Heart left ventricle (tissue), 16 donors: Measurements from ENCODE around the gene CNTF. TPM values are rescaled to one million over a fixed set of nuclear protein-coding genes. Genes with fewer than 3 reads are reported as not detected.

Experiments used
- ATAC-seq, 4 donors: fragments of 200-7000 bp; cut with Tn5 transposase; one replicate each; pipeline ENCODE4 v1.9.1; 2020 to 2022; ENCODE audit warnings: moderate library complexity in 4 of 4, mild to moderate bottlenecking in 3 of 4, moderate number of reproducible peaks in 1 of 4
- DNase-seq, 5 donors: peaks; one replicate each; pipeline ENCODE4 v3.0.0-alpha.2; 2020
- H3K27ac ChIP-seq, 12 donors: fragments of 200-600 bp; sonication (generic) in 4 of 12; one replicate each; pipeline versions ENCODE4 v1.5.0 to v1.8.0; 2016 to 2022; ENCODE audit warnings: mild to moderate bottlenecking in 2 of 12
- H3K27me3 ChIP-seq, 9 donors: fragments of 200-600 bp; sonication (generic) in 2 of 9; one replicate each; pipeline versions ENCODE4 v1.5.1 to v1.8.0; 2016 to 2022; ENCODE audit warnings: mild to moderate bottlenecking in 3 of 9
- H3K36me3 ChIP-seq, 9 donors: fragments of 200-600 bp; sonication (generic) in 2 of 9; one replicate each; pipeline versions ENCODE4 v1.5.0 to v1.8.0; 2018 to 2022; ENCODE audit warnings: mild to moderate bottlenecking in 2 of 9
- H3K4me1 ChIP-seq, 12 donors: fragments of 200-600 bp; sonication (generic) in 4 of 12; one replicate each; pipeline versions ENCODE4 v1.5.0 to v1.8.0; 2016 to 2022; ENCODE audit warnings: mild to moderate bottlenecking in 3 of 12
- H3K4me3 ChIP-seq, 12 donors: fragments of 200-600 bp; sonication (generic) in 4 of 12; one replicate each; pipeline versions ENCODE4 v1.5.0 to v1.8.0; 2017 to 2022; ENCODE audit warnings: mild to moderate bottlenecking in 9 of 12, moderate library complexity in 4 of 12
- H3K9me3 ChIP-seq, 12 donors: fragments of 200-600 bp; sonication (generic) in 4 of 12; one replicate each; pipeline versions ENCODE4 v1.5.0 to v1.8.0; 2016 to 2022; ENCODE audit warnings: mild to moderate bottlenecking in 1 of 12
- CTCF ChIP-seq, 12 donors: fragments of 200-600 bp; sonication (generic) in 4 of 12; IDR thresholded peaks; one replicate each; pipeline versions ENCODE4 v1.5.0 to v1.8.0; 2018 to 2022; ENCODE audit warnings: antibody characterized with exemption in 12 of 12, mild to moderate bottlenecking in 5 of 12
- POLR2A ChIP-seq, 2 donors: fragments of 450-650 bp; IDR thresholded peaks; one replicate each; pipeline ENCODE4 v1.6.1; 2017; ENCODE audit warnings: antibody characterized with exemption in 2 of 2, mild to moderate bottlenecking in 2 of 2, moderate library complexity in 2 of 2
- WGBS, 4 donors: extraction: QIAGEN DNeasy Blood & Tissue Kit in 2 of 4; methylation state at CpG; one replicate each; pipeline versions ENCODE4 v1.1.5 to v1.1.7; 2013 to 2018; 5-methylcytosine and 5-hydroxymethylcytosine counted together
- intact Hi-C, 10 donors: fragments of 100-400 bp; cut with DNase I; formaldehyde crosslinking; loops; one replicate each; pipeline versions ENCODE4 v1.11.1 to v1.14.2; 2022
- polyA plus RNA-seq, 2 donors: library from polyadenylated mRNA; stranded (reverse); fragments of 200-250 nt; gene quantifications; one replicate each; pipeline ENCODE4 v1.2.3, GENCODE V29; 2013
- total RNA-seq, 9 donors: library from RNA; depleted of rRNA in 2 of 9; stranded (reverse); fragments of >200 nt in 2 of 9; fragmentation: NEBNext Ultra II Directional in 3 of 9; extraction: Animal tissue kit (Norgen Biotek cat#: 25700) in 3 of 9; gene quantifications; one replicate each; pipeline versions ENCODE4 v1.1.0 to v1.2.4, GENCODE V29; 2016 to 2023
- donor health status: ischemic (EF 13 %, LVEDD 7.1; RV severe dilation, severe dysfunction).
- donor health status: healthy with polysubstance abuse.
- donor health status: DM: no; HTN: yes; CAD: no.
- donor health status: DM: no; HTN: no; CAD: no.
- donor health status: ischemic (EF 25% LVEDD 6.9; RV normal size, moderate dysfunction).
- donor health status: ischemic (EF 25% LVEDD 5.7; RV mildly dilated, moderate dysfunction).
- donor health status: healthy.
- donor health status: DM: yes; HTN: yes; CAD: no.
- donor health status: ischemic (EF 35%, LVEDD 5.7; RV mildly dilated, moderate dysfunction).
- donor health status: nonischemic (EF 11% LVEDD 7.7; RV severe dilation, severe dysfunction).
- donor health status: DM: yes; HTN: yes; CAD: no.
- donor health status: PGD.
- donor health status: ischemic (EF 29% LVEDD 5.4; RV normal size, mild dysfunction).
- donor health status: nonischemic (EF 23%, LVEDD 6.1; RV moderate dilation, normal function).

Gene CNTF
- total and polyA plus RNA-seq, 11 donors, result 0.19 to 1.5 (median 0.96) TPM

- ATAC-seq, result no peak
- Histone ChIP-seq H3K4me1 (peaks cover 5 to 72% (median 50%) of the 10 kb centered on the region in 12 donors), H3K4me3 (peak overlapping the region in 11 of 12 donors; percentile 78 to 100 (median 90)), H3K27ac (peak overlapping the region; percentile 98 to 100 (median 99)), H3K27me3 (no peaks in the 10 kb centered on the region), H3K36me3 (peaks cover 0 to 8% (median 3%) of the 10 kb centered on the region in 9 donors), H3K9me3 (no peaks in the 10 kb centered on the region)
- DNase-seq, result no peak
- intact Hi-C loops, result loop anchor here in 3 of 10 donors (5.0 kb wide), 1 partner anchor 37 kb away; no protein-coding TSS in a partner anchor
- 3 to 6% (median 5%) methylated on average over 2 of the region's 2 CpGs for WGBS, 4 donors
- TF ChIP-seq POLR2A (IDR thresholded peaks at IDR 0.05) (no peak), CTCF (IDR thresholded peaks at IDR 0.05) (no peak)
Measured at GRCh38 chr11:58580311-58580710, 42.2 kb upstream of the CNTF start.

- DNase-seq (no peak), ATAC-seq (no peak)
- intact Hi-C loops, result loop anchor here in 3 of 10 donors (5.0 kb wide), 1 partner anchor 35 kb away; no protein-coding TSS in a partner anchor
- H3K27me3 ChIP-seq, result no peaks in the 10 kb centered on the region
- peak overlapping the region in 2 of 12 donors; percentile 0 to 99 for H3K27ac ChIP-seq
- peaks cover 0 to 28% (median 15%) of the 10 kb centered on the region in 9 donors for H3K36me3 ChIP-seq
- H3K9me3 ChIP-seq, result no peaks in the 10 kb centered on the region
- H3K4me3 ChIP-seq, result no peak overlapping the region
- TF ChIP-seq CTCF (IDR thresholded peaks at IDR 0.05) (no peak), POLR2A (IDR thresholded peaks at IDR 0.05) (no peak)
- H3K4me1 ChIP-seq, result peaks cover 0 to 71% (median 41%) of the 10 kb centered on the region in 12 donors
- 78 to 94% (median 91%) methylated on average over 1 of the region's 1 CpG for WGBS, 4 donors
Measured at GRCh38 chr11:58582437-58582836, 40.0 kb upstream of the CNTF start.

GRCh38 chr11:58586998-58587397, 35.5 kb upstream of the CNTF start:
- Histone ChIP-seq H3K27me3 (no peaks in the 10 kb centered on the region), H3K27ac (no peak overlapping the region), H3K4me3 (no peak overlapping the region), H3K4me1 (peaks cover 0 to 63% (median 27%) of the 10 kb centered on the region in 12 donors), H3K9me3 (no peaks in the 10 kb centered on the region), H3K36me3 (peaks cover 0 to 31% (median 18%) of the 10 kb centered on the region in 9 donors)
- no peak for DNase-seq
- intact Hi-C loops, result no loop called here
- ATAC-seq, result no peak
- TF ChIP-seq CTCF (IDR thresholded peaks at IDR 0.05) (no peak), POLR2A (IDR thresholded peaks at IDR 0.05) (no peak)
- 85 to 94% (median 89%) methylated on average over 2 of the region's 2 CpGs for WGBS, 4 donors

GRCh38 chr11:58591659-58592058, 30.8 kb upstream of the CNTF start:
- ATAC-seq (no peak), DNase-seq (no peak)
- H3K9me3 ChIP-seq, result no peaks in the 10 kb centered on the region
- intact Hi-C loops, result no loop called here
- H3K4me1 ChIP-seq, result peaks cover 0 to 39% (median 24%) of the 10 kb centered on the region in 12 donors
- 78 to 93% (median 84%) methylated on average over 3 of the region's 3 CpGs for WGBS, 4 donors
- no peak for TF ChIP-seq POLR2A (IDR thresholded peaks at IDR 0.05)
- TF ChIP-seq CTCF (IDR thresholded peaks at IDR 0.05), result no peak
- peaks cover 0 to 28% (median 11%) of the 10 kb centered on the region in 9 donors for H3K36me3 ChIP-seq
- H3K27me3 ChIP-seq, result no peaks in the 10 kb centered on the region
- no peak overlapping the region for H3K27ac ChIP-seq
- H3K4me3 ChIP-seq, result no peak overlapping the region
